Esophagus muscularis mucosa (tissue), 4 donors: ENCODE results near the gene IL12RB1. TPM values are rescaled to one million over a fixed set of nuclear protein-coding genes. Genes with fewer than 3 reads are reported as not detected.

Experiments
- DNase-seq: peaks from one replicate; pipeline ENCODE4 v3.0.0-alpha.2; 2017; ENCODE audit errors: extremely low spot score
- H3K27ac ChIP-seq, 4 donors: fragments of 200-600 bp; sonication (generic); replicated peaks in 1 of 4; 1 replicate in 3 of 4; 2 replicates in 1 of 4; pipeline ENCODE4 v1.5.1; 2016 to 2019; ENCODE audit warnings: mild to moderate bottlenecking in 1 of 4
- H3K27me3 ChIP-seq, 4 donors: fragments of 200-600 bp; sonication (generic); one replicate each; pipeline versions ENCODE4 v1.5.1 to v1.6.0; 2016 to 2019
- H3K36me3 ChIP-seq, 4 donors: fragments of 200-600 bp; sonication (generic); one replicate each; pipeline ENCODE4 v1.5.1; 2016 to 2019
- H3K4me1 ChIP-seq, 4 donors: fragments of 200-600 bp; sonication (generic); one replicate each; pipeline ENCODE4 v1.5.1; 2016 to 2019
- H3K4me3 ChIP-seq, 4 donors: fragments of 200-600 bp; sonication (generic); 1 replicate in 2 of 4; 2 replicates in 2 of 4; pipeline ENCODE4 v1.5.1; 2016 to 2019; ENCODE audit warnings: mild to moderate bottlenecking in 4 of 4, moderate library complexity in 1 of 4
- H3K9me3 ChIP-seq, 4 donors: fragments of 200-600 bp; sonication (generic); 1 replicate in 3 of 4; 2 replicates in 1 of 4; pipeline ENCODE4 v1.5.1; 2016 to 2019
- CTCF ChIP-seq, 3 experiments: fragments of 200-600 bp in 2 of 3; fragments of 450-650 bp in 1 of 3; sonication (generic) in 2 of 3; IDR thresholded peaks; one replicate each; pipeline ENCODE4 v1.5.1; 2017 to 2019; ENCODE audit warnings: antibody characterized with exemption in 3 of 3, mild to moderate bottlenecking in 2 of 3, moderate library complexity in 1 of 3
- EP300 ChIP-seq: sonication (generic); formaldehyde crosslinking; IDR thresholded peaks from one replicate; pipeline ENCODE4 v1.6.1; 2017; ENCODE audit warnings: antibody characterized with exemption
- POLR2A ChIP-seq: fragments of 450-650 bp; IDR thresholded peaks from one replicate; pipeline ENCODE4 v1.6.1; 2017; ENCODE audit warnings: antibody characterized with exemption, moderate library complexity, mild to moderate bottlenecking, low read depth
- POLR2AphosphoS5 ChIP-seq, 2 donors: sonication (generic); formaldehyde crosslinking; IDR thresholded peaks; one replicate each; pipeline ENCODE4 v1.6.1; 2017; ENCODE audit warnings: antibody characterized with exemption in 2 of 2
- WGBS: methylation state at CpG from one replicate; pipeline ENCODE4 v1.1.5; 2018; 5-methylcytosine and 5-hydroxymethylcytosine counted together
- intact Hi-C: fragments of 100-400 bp; cut with DNase I; formaldehyde crosslinking; loops from one replicate; pipeline ENCODE4 v1.15.1; 2023
- total RNA-seq, 4 donors: library from RNA; depleted of rRNA; stranded (reverse); fragments of >200 nt; gene quantifications; one replicate each; pipeline versions ENCODE4 v1.1.0 to v1.2.1, GENCODE V29; 2016

Gene IL12RB1
- total RNA-seq, 4 donors from 2014 or later = 0.42 to 2.0 (median 0.83) TPM

- TF ChIP-seq POLR2A (no peak), POLR2AphosphoS5 (IDR thresholded peaks at IDR 0.05) (peak; percentile 48 to 74)
- peaks cover 78 to 83% (median 82%) of the 10 kb centered on the region in 4 donors for H3K4me1 ChIP-seq
- WGBS = 56% methylated on average over 6 of the region's 21 CpGs
- H3K36me3 ChIP-seq = no peaks in the 10 kb centered on the region
- intact Hi-C loops = no loop called here
- H3K27me3 ChIP-seq = no peaks in the 10 kb centered on the region
- no peaks in the 10 kb centered on the region for H3K9me3 ChIP-seq
- H3K27ac ChIP-seq = peak overlapping the region; percentile 81 to 85 (median 84)
- DNase-seq = peak; percentile 95
- peak overlapping the region in 1 of 4 donors; percentile 25 for H3K4me3 ChIP-seq
Measured at GRCh38 chr19:18021121-18021755, 65.5 kb downstream of the IL12RB1 start.

GRCh38 chr19:18020212-18021085 is 66.3 kb downstream of the IL12RB1 start:
- WGBS = 46% methylated on average over 11 of the region's 16 CpGs
- TF ChIP-seq EP300 = peak; percentile 55
- peak; percentile 8 to 27 (median 17) for TF ChIP-seq CTCF (IDR thresholded peaks at IDR 0.05)
- TF ChIP-seq POLR2AphosphoS5 (IDR thresholded peaks at IDR 0.05) = peak; percentile 70 to 79
- no peak for TF ChIP-seq POLR2A
- Histone ChIP-seq H3K36me3 (peaks cover 0 to 4% (median 3%) of the 10 kb centered on the region in 4 donors), H3K9me3 (no peaks in the 10 kb centered on the region), H3K27ac (peak overlapping the region; percentile 81 to 85 (median 84)), H3K27me3 (no peaks in the 10 kb centered on the region), H3K4me1 (peaks cover 78 to 91% (median 85%) of the 10 kb centered on the region in 4 donors), H3K4me3 (peak overlapping the region in 1 of 4 donors; percentile 3)
- peak; percentile 94 for DNase-seq
- intact Hi-C loops = no loop called here

- H3K27me3 ChIP-seq = no peaks in the 10 kb centered on the region
- H3K9me3 ChIP-seq = no peaks in the 10 kb centered on the region
- intact Hi-C loops = no loop called here
- TF ChIP-seq EP300 = peak; percentile 64
- TF ChIP-seq POLR2AphosphoS5 (IDR thresholded peaks at IDR 0.05) = peak; percentile 42 to 54
- no peak for TF ChIP-seq POLR2A
- no peak for TF ChIP-seq CTCF (IDR thresholded peaks at IDR 0.05)
- peaks cover 7 to 34% (median 29%) of the 10 kb centered on the region in 4 donors for H3K36me3 ChIP-seq
- DNase-seq = no peak
- 78% methylated on average over 13 of the region's 15 CpGs for WGBS
- peak overlapping the region; percentile 75 to 85 (median 84) for H3K27ac ChIP-seq
- H3K4me1 ChIP-seq = peaks cover 84 to 100% (median 85%) of the 10 kb centered on the region in 4 donors
- no peak overlapping the region for H3K4me3 ChIP-seq
Measured at GRCh38 chr19:18017275-18018083, 69.3 kb downstream of the IL12RB1 start.

- Histone ChIP-seq H3K27ac (peak overlapping the region; percentile 75 to 85 (median 84)), H3K4me3 (no peak overlapping the region), H3K36me3 (peaks cover 18 to 45% (median 39%) of the 10 kb centered on the region in 4 donors), H3K27me3 (no peaks in the 10 kb centered on the region), H3K4me1 (peaks cover 77 to 98% (median 80%) of the 10 kb centered on the region in 4 donors), H3K9me3 (no peaks in the 10 kb centered on the region)
- intact Hi-C loops = no loop called here
- no peak for TF ChIP-seq POLR2AphosphoS5 (IDR thresholded peaks at IDR 0.05)
- TF ChIP-seq EP300 = no peak
- TF ChIP-seq CTCF (IDR thresholded peaks at IDR 0.05) = no peak
- no peak for TF ChIP-seq POLR2A
- DNase-seq = no peak
- 92% methylated on average over 13 of the region's 14 CpGs for WGBS
Measured at GRCh38 chr19:18016209-18016910, 70.4 kb downstream of the IL12RB1 start.
